Measurements from ENCODE around the gene VAV3. TPM values are rescaled to one million over a fixed set of nuclear protein-coding genes. Genes with fewer than 3 reads are reported as not detected.

VAV3 gene
- total and polyA plus RNA-seq, 11 donors: 0.57 to 8.3 (median 1.9) TPM

GRCh38 chr1:107794571-107794970, 170.4 kb downstream of the VAV3 start:
- H3K27me3 ChIP-seq: no peaks in the 10 kb centered on the region
- H3K4me3 ChIP-seq: no peak overlapping the region
- intact Hi-C loops (cut with DNase I): no loop called here
- TF ChIP-seq CTCF (IDR thresholded peaks at IDR 0.05) (no peak), POLR2A (IDR thresholded peaks at IDR 0.05) (no peak)
- H3K9me3 ChIP-seq: no peaks in the 10 kb centered on the region
- DNase-seq (no peak), ATAC-seq (no peak)
- 57 to 90% (median 81%) methylated on average over 2 of the region's 2 CpGs for WGBS, 4 donors
- H3K36me3 ChIP-seq: no peaks in the 10 kb centered on the region
- H3K4me1 ChIP-seq: peaks cover 0 to 7% (median 0%) of the 10 kb centered on the region in 12 donors
- no peak overlapping the region for H3K27ac ChIP-seq

GRCh38 chr1:107793896-107794453, 171.0 kb downstream of the VAV3 start:
- WGBS, 4 donors: 91 to 94% (median 94%) methylated on average over 7 of the region's 7 CpGs
- Histone ChIP-seq H3K4me1 (peaks cover 0 to 7% (median 0%) of the 10 kb centered on the region in 12 donors), H3K36me3 (no peaks in the 10 kb centered on the region), H3K27me3 (no peaks in the 10 kb centered on the region), H3K4me3 (no peak overlapping the region), H3K27ac (no peak overlapping the region), H3K9me3 (no peaks in the 10 kb centered on the region)
- no peak for DNase-seq
- intact Hi-C loops (cut with DNase I): no loop called here
- ATAC-seq: no peak
- TF ChIP-seq CTCF (IDR thresholded peaks at IDR 0.05): no peak
- TF ChIP-seq POLR2A (IDR thresholded peaks at IDR 0.05): no peak

- no peak for TF ChIP-seq CTCF (IDR thresholded peaks at IDR 0.05)
- no peak for TF ChIP-seq POLR2A (IDR thresholded peaks at IDR 0.05)
- no peak for DNase-seq
- no peaks in the 10 kb centered on the region for H3K27me3 ChIP-seq
- peaks cover 0 to 26% (median 3%) of the 10 kb centered on the region in 12 donors for H3K4me1 ChIP-seq
- H3K9me3 ChIP-seq: no peaks in the 10 kb centered on the region
- H3K4me3 ChIP-seq: no peak overlapping the region
- intact Hi-C loops (cut with DNase I): no loop called here
- no peaks in the 10 kb centered on the region for H3K36me3 ChIP-seq
- H3K27ac ChIP-seq: no peak overlapping the region
- no peak for ATAC-seq
Observed at GRCh38 chr1:107791348-107791747, 173.6 kb downstream of the VAV3 start.

GRCh38 chr1:107789817-107790524, 175.0 kb downstream of the VAV3 start:
- DNase-seq (no peak), ATAC-seq (no peak)
- H3K27ac ChIP-seq: no peak overlapping the region
- H3K36me3 ChIP-seq: no peaks in the 10 kb centered on the region
- 92 to 97% (median 95%) methylated on average over 3 of the region's 3 CpGs for WGBS, 4 donors
- intact Hi-C loops (cut with DNase I): loop anchor here in 4 of 10 donors (5.0 to 10.0 kb wide), 4 partner anchors 42 to 725 kb away; partner anchors contain the start of gene VAV3 (in 1 of the 4)
- no peaks in the 10 kb centered on the region for H3K27me3 ChIP-seq
- peaks cover 0 to 39% (median 6%) of the 10 kb centered on the region in 12 donors for H3K4me1 ChIP-seq
- no peak overlapping the region for H3K4me3 ChIP-seq
- TF ChIP-seq CTCF (IDR thresholded peaks at IDR 0.05): no peak
- no peak for TF ChIP-seq POLR2A (IDR thresholded peaks at IDR 0.05)
- no peaks in the 10 kb centered on the region for H3K9me3 ChIP-seq

Data from heart left ventricle (tissue), 16 donors.